Astrocyte (in vitro differentiated cells and primary cell): Measurements from ENCODE around the gene DGAT2. TPM values are rescaled to one million over a fixed set of nuclear protein-coding genes. Genes with fewer than 3 reads are reported as not detected.

Source experiments
- DNase-seq: peaks from one replicate; pipeline ENCODE4 v3.0.0-alpha.2; 2010; ENCODE audit warnings: low read depth
- FAIRE-seq: peaks from 2 replicates; lab custom pipeline; 2011; peaks lifted over from hg19 to GRCh38; lab: Jason Lieb, UNC
- H2AFZ ChIP-seq: 2 replicates; pipeline ENCODE4 v1.6.0; 2012; ENCODE audit warnings: low read depth, low read length, inconsistent platforms
- H3K27ac ChIP-seq: 2 replicates; pipeline ENCODE4 v1.5.1; 2011; ENCODE audit warnings: low read depth, low read length, inconsistent platforms
- H3K27me3 ChIP-seq: 2 replicates; pipeline ENCODE4 v1.6.0; 2011; ENCODE audit warnings: low read length, inconsistent platforms; ENCODE audit not compliant: insufficient read depth
- H3K36me3 ChIP-seq: 2 replicates; pipeline ENCODE4 v1.5.1; 2011; ENCODE audit warnings: low read length, inconsistent platforms; ENCODE audit not compliant: insufficient read depth
- H3K4me1 ChIP-seq: 2 replicates; pipeline ENCODE4 v1.5.1; 2011; ENCODE audit warnings: low read length, inconsistent platforms; ENCODE audit not compliant: insufficient read depth
- H3K4me2 ChIP-seq: 2 replicates; pipeline ENCODE4 v1.6.0; 2012; ENCODE audit warnings: low read length, inconsistent platforms
- H3K4me3 ChIP-seq: 2 replicates; pipeline ENCODE4 v1.5.1; 2011; ENCODE audit warnings: low read depth, mild to moderate bottlenecking, low read length, inconsistent platforms; ENCODE audit not compliant: insufficient read depth
- H3K79me2 ChIP-seq: 2 replicates; pipeline ENCODE4 v1.6.0; 2012; ENCODE audit warnings: mild to moderate bottlenecking, low read length, inconsistent platforms; ENCODE audit not compliant: insufficient read depth
- H3K9ac ChIP-seq: 2 replicates; pipeline ENCODE4 v1.6.0; 2012; ENCODE audit warnings: mild to moderate bottlenecking, low read length, inconsistent platforms
- H3K9me3 ChIP-seq: 2 replicates; pipeline ENCODE4 v1.5.1; 2012; ENCODE audit warnings: low read depth, mild to moderate bottlenecking, low read length, inconsistent platforms; ENCODE audit not compliant: insufficient read depth
- H4K20me1 ChIP-seq: 2 replicates; pipeline ENCODE4 v1.6.0; 2012; ENCODE audit warnings: low read length, inconsistent platforms; ENCODE audit not compliant: insufficient read depth
- H3K27ac Mint-ChIP-seq: one replicate; pipeline ENCODE4 v1.8.0; 2021; ENCODE audit warnings: mild to moderate bottlenecking, mixed read lengths; ENCODE audit not compliant: unreplicated experiment
- H3K27me3 Mint-ChIP-seq: one replicate; pipeline ENCODE4 v1.8.0; 2021; ENCODE audit warnings: low read depth, mixed read lengths; ENCODE audit not compliant: unreplicated experiment
- H3K36me3 Mint-ChIP-seq: one replicate; pipeline ENCODE4 v1.8.0; 2021; ENCODE audit warnings: low read depth, mixed read lengths; ENCODE audit not compliant: unreplicated experiment
- H3K4me1 Mint-ChIP-seq: one replicate; pipeline ENCODE4 v1.8.0; 2021; ENCODE audit warnings: low read depth, mixed read lengths; ENCODE audit not compliant: unreplicated experiment
- H3K4me3 Mint-ChIP-seq: one replicate; pipeline ENCODE4 v1.8.0; 2021; ENCODE audit warnings: mild to moderate bottlenecking, moderate library complexity, mixed read lengths; ENCODE audit not compliant: unreplicated experiment
- H3K9me3 Mint-ChIP-seq: one replicate; pipeline ENCODE4 v1.8.0; 2021; ENCODE audit warnings: mild to moderate bottlenecking, mixed read lengths; ENCODE audit not compliant: unreplicated experiment
- CTCF ChIP-seq: IDR thresholded peaks from 2 replicates; pipeline ENCODE4 v1.5.1; 2011; ENCODE audit warnings: low read depth, mild to moderate bottlenecking, inconsistent platforms, low read length, moderate library complexity; ENCODE audit not compliant: insufficient read depth
- EZH2 ChIP-seq: IDR thresholded peaks from 2 replicates; pipeline ENCODE4 v1.6.1; 2012; ENCODE audit warnings: mild to moderate bottlenecking, low read length, inconsistent platforms; ENCODE audit not compliant: insufficient read depth
- total RNA-seq: library from RNA; stranded (reverse); gene quantifications from 2 replicates; pipeline ENCODE4 v1.2.1, GENCODE V29; 2021

The DGAT2 gene
- total RNA-seq, 1 donor from 2014 or later = 0.73 TPM

- Histone ChIP-seq H4K20me1 (no peaks in the 10 kb centered on the region), H3K36me3 (no peaks in the 10 kb centered on the region), H3K27me3 (peaks cover 31% of the 10 kb centered on the region), H3K79me2 (no peaks in the 10 kb centered on the region), H2AFZ (no peak overlapping the region), H3K9me3 (no peaks in the 10 kb centered on the region), H3K27ac (no peak overlapping the region), H3K4me1 (peaks cover 10% of the 10 kb centered on the region), H3K4me2 (no peak overlapping the region), H3K4me3 (no peak overlapping the region), H3K9ac (no peak overlapping the region)
- no peak overlapping the region for H3K27ac Mint-ChIP-seq
- TF ChIP-seq EZH2 (no peak), CTCF (no peak)
- peaks cover 7% of the 10 kb centered on the region for H3K9me3 Mint-ChIP-seq
- no peak overlapping the region for H3K4me3 Mint-ChIP-seq
- H3K4me1 Mint-ChIP-seq = peaks cover 4% of the 10 kb centered on the region
- peaks cover 69% of the 10 kb centered on the region for H3K27me3 Mint-ChIP-seq
- peaks cover 1% of the 10 kb centered on the region for H3K36me3 Mint-ChIP-seq
- no peak for DNase-seq
- no peak for FAIRE-seq
Observed at GRCh38 chr11:75767228-75767572, 1.4 kb upstream of the DGAT2 start.

GRCh38 chr11:75767793-75768111 lies 826 bp upstream of the DGAT2 start:
- Histone ChIP-seq H3K9ac (no peak overlapping the region), H3K36me3 (no peaks in the 10 kb centered on the region), H3K4me2 (peak overlapping the region; percentile 92), H3K27ac (no peak overlapping the region), H3K79me2 (no peaks in the 10 kb centered on the region), H3K4me3 (peak overlapping the region; percentile 51), H3K27me3 (peaks cover 31% of the 10 kb centered on the region), H3K9me3 (no peaks in the 10 kb centered on the region), H3K4me1 (peaks cover 10% of the 10 kb centered on the region), H4K20me1 (no peaks in the 10 kb centered on the region), H2AFZ (no peak overlapping the region)
- Mint-ChIP-seq H3K27ac (no peak overlapping the region), H3K36me3 (peaks cover 1% of the 10 kb centered on the region), H3K4me1 (peaks cover 4% of the 10 kb centered on the region), H3K4me3 (no peak overlapping the region), H3K9me3 (peaks cover 7% of the 10 kb centered on the region), H3K27me3 (peaks cover 73% of the 10 kb centered on the region)
- TF ChIP-seq EZH2 = no peak
- TF ChIP-seq CTCF = no peak
- DNase-seq (no peak), FAIRE-seq (no peak)

DNA sequence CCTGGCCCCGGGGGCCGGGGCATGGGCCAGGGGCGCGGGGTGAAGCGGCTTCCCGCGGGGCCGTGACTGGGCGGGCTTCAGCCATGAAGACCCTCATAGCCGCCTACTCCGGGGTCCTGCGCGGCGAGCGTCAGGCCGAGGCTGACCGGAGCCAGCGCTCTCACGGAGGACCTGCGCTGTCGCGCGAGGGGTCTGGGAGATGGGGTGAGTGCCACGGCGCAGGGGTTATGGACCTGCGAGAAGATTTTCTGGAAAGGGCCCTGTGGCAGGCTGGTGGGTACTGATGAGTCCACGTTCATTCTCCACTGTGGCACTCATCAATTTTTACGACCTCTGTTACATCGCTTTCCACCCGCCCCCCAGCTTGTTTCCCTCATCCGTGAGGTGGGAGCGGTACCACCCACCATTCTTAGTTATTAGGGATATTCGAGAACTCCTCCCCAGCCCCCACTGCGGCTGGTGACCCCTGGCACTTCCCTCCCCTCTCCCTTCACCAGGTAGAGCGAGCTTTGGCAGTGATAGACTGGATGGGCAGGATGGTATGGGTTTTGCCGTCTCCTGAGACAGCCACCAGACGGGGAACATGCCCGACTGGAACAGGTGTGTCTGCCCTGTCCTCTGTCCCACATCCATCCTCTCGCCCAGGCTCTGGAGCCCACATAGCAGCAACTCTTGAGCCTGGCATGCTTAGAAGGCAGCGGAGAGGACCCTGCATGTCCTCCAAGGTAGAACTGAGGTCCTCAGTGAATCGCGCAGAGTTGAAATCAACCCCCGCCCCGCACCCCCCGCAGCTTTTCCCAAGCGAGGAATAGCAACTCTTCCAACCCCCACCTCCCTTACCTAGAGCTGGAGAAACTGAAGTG lies 562 bp downstream of the DGAT2 start:
- H3K27ac Mint-ChIP-seq = no peak overlapping the region
- peak overlapping the region; percentile 41 for H3K4me3 Mint-ChIP-seq
- peaks cover 7% of the 10 kb centered on the region for H3K9me3 Mint-ChIP-seq
- no peak overlapping the region for H3K27ac ChIP-seq
- no peaks in the 10 kb centered on the region for H3K79me2 ChIP-seq
- H3K9me3 ChIP-seq = no peaks in the 10 kb centered on the region
- H3K36me3 ChIP-seq = no peaks in the 10 kb centered on the region
- H3K4me2 ChIP-seq = peak overlapping the region; percentile 92
- H3K4me3 ChIP-seq = peak overlapping the region; percentile 51
- H3K9ac ChIP-seq = peak overlapping the region; percentile 84
- DNase-seq (no peak), FAIRE-seq (no peak)
- H3K27me3 Mint-ChIP-seq = peaks cover 76% of the 10 kb centered on the region
- H3K4me1 ChIP-seq = peaks cover 10% of the 10 kb centered on the region
- H3K36me3 Mint-ChIP-seq = peaks cover 1% of the 10 kb centered on the region
- no peaks in the 10 kb centered on the region for H4K20me1 ChIP-seq
- TF ChIP-seq CTCF (no peak), EZH2 (peak; percentile 88)
- peaks cover 31% of the 10 kb centered on the region for H3K27me3 ChIP-seq
- H2AFZ ChIP-seq = peak overlapping the region; percentile 86
- no peaks in the 10 kb centered on the region for H3K4me1 Mint-ChIP-seq
